Prostate gland (tissue), 2 donors: ENCODE measurements around the gene TRIM14. TPM values are rescaled to one million over a fixed set of nuclear protein-coding genes. Genes with fewer than 3 reads are reported as not detected.

Experiments used
- DNase-seq: peaks from one replicate; pipeline ENCODE4 v3.0.0-alpha.2; 2019; ENCODE audit warnings: low spot score
- H3K27ac ChIP-seq, 2 donors: fragments of 200-600 bp; sonication (generic); 2 replicates each; pipeline ENCODE4 v1.5.1; 2017 to 2019
- H3K27me3 ChIP-seq: fragments of 200-600 bp; sonication (generic); replicated peaks from 2 replicates; pipeline ENCODE4 v1.5.1; 2019; ENCODE audit not compliant: insufficient read depth
- H3K36me3 ChIP-seq, 2 donors: fragments of 200-600 bp; sonication (generic); 1 replicate in 1 of 2; 2 replicates in 1 of 2; pipeline versions ENCODE4 v1.5.1 to v1.8.1; 2017 to 2019
- H3K4me1 ChIP-seq: fragments of 200-600 bp; sonication (generic); replicated peaks from 2 replicates; pipeline ENCODE4 v1.5.1; 2019
- H3K4me3 ChIP-seq, 2 donors: fragments of 200-600 bp; sonication (generic); 2 replicates each; pipeline ENCODE4 v1.5.1; 2017 to 2019
- H3K9me3 ChIP-seq: fragments of 200-600 bp; sonication (generic); 2 replicates; pipeline ENCODE4 v1.5.1; 2017
- CTCF ChIP-seq, 4 experiments: fragments of 200-600 bp in 2 of 4; fragments of 450-650 bp in 2 of 4; sonication (generic) in 2 of 4; IDR thresholded peaks; 1 replicate in 3 of 4; 2 replicates in 1 of 4; pipeline ENCODE4 v1.5.1; 2016 to 2019; ENCODE audit warnings: antibody characterized with exemption in 4 of 4, mild to moderate bottlenecking in 2 of 4, moderate library complexity in 2 of 4
- POLR2A ChIP-seq: fragments of 450-650 bp; IDR thresholded peaks from one replicate; pipeline ENCODE4 v1.6.1; 2016; ENCODE audit warnings: antibody characterized with exemption, mild to moderate bottlenecking
- POLR2AphosphoS5 ChIP-seq: sonication (generic); formaldehyde crosslinking; IDR thresholded peaks from one replicate; pipeline ENCODE4 v1.6.1; 2017; ENCODE audit warnings: antibody characterized with exemption
- WGBS: methylation state at CpG from one replicate; pipeline ENCODE4 v1.1.5; 2018; 5-methylcytosine and 5-hydroxymethylcytosine counted together
- intact Hi-C: fragments of 100-400 bp; cut with DNase I; formaldehyde crosslinking; loops from one replicate; pipeline ENCODE4 v1.14.2; 2022
- total RNA-seq, 2 donors: library from RNA; depleted of rRNA; stranded (reverse); fragments of >200 nt; gene quantifications; one replicate each; pipeline ENCODE4 v1.1.0, GENCODE V29; 2016

The TRIM14 gene
- total RNA-seq, 2 donors from 2014 or later, result 23.4 to 24.3 TPM

DNA sequence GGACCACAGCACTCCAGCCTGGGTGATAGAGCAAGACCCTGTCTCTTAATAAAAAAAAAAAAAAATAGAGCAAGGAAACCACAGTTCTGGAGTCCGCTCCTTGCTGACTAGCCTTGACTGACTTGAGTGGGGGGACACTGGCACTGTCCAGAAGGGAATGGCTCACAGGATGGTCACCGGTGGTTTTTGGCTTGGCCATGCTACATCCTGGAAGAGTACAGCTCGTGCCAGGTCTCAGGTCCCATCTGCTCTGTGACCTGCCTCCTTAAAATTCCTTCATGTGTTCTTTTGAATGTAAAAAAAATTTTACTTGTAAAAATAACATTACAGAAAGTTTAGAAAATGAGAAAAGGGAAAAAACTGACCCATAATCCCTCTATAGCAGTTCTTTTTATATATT, 56.9 kb downstream of the TRIM14 start:
- H3K36me3 ChIP-seq, result no peaks in the 10 kb centered on the region
- H3K4me3 ChIP-seq, result no peak overlapping the region
- H3K4me1 ChIP-seq, result no peaks in the 10 kb centered on the region
- DNase-seq, result no peak
- H3K27ac ChIP-seq, result peak overlapping the region; percentile 69 to 97
- WGBS, result 76% methylated on average over 3 of the region's 3 CpGs
- intact Hi-C loops, result no loop called here
- TF ChIP-seq CTCF (IDR thresholded peaks at IDR 0.05) (no peak), POLR2A (no peak), POLR2AphosphoS5 (no peak)
- H3K9me3 ChIP-seq, result no peaks in the 10 kb centered on the region
- H3K27me3 ChIP-seq, result no peaks in the 10 kb centered on the region

GRCh38 chr9:98057138-98057799, 61.8 kb downstream of the TRIM14 start:
- no peak for DNase-seq
- peak overlapping the region; percentile 97 for H3K27ac ChIP-seq
- 3% methylated on average over 14 of the region's 14 CpGs for WGBS
- no peaks in the 10 kb centered on the region for H3K9me3 ChIP-seq
- no peaks in the 10 kb centered on the region for H3K27me3 ChIP-seq
- intact Hi-C loops, result loop anchor here (5.0 kb wide), 2 partner anchors 135 to 200 kb away; partner anchors contain the start of genes TBC1D2 and TRMO
- H3K4me1 ChIP-seq, result no peaks in the 10 kb centered on the region
- no peaks in the 10 kb centered on the region for H3K36me3 ChIP-seq
- H3K4me3 ChIP-seq, result peak overlapping the region; percentile 88 to 94
- TF ChIP-seq POLR2AphosphoS5, result no peak
- no peak for TF ChIP-seq CTCF (IDR thresholded peaks at IDR 0.05)
- TF ChIP-seq POLR2A, result no peak

GRCh38 chr9:98056269-98057137, 62.5 kb downstream of the TRIM14 start, which contains the start of gene NANS:
Gene NANS (plus strand): TSS chr9:98056732. CDS start chr9:98056809, 77 bp downstream.
- intact Hi-C loops, result loop anchor here (5.0 kb wide), 2 partner anchors 134 to 201 kb away; partner anchors contain the start of genes TBC1D2 and TRMO
- under 1% methylated on average over 72 of the region's 80 CpGs for WGBS
- peak within 1 kb of the TSS; percentile 97 for H3K27ac ChIP-seq

GRCh38 chr9:98054376-98054951, 64.6 kb downstream of the TRIM14 start:
- no peak overlapping the region for H3K4me3 ChIP-seq
- intact Hi-C loops, result no loop called here
- no peak overlapping the region for H3K27ac ChIP-seq
- no peaks in the 10 kb centered on the region for H3K36me3 ChIP-seq
- no peaks in the 10 kb centered on the region for H3K9me3 ChIP-seq
- H3K27me3 ChIP-seq, result no peaks in the 10 kb centered on the region
- no peak for DNase-seq
- TF ChIP-seq POLR2AphosphoS5 (no peak), POLR2A (no peak), CTCF (IDR thresholded peaks at IDR 0.05) (no peak)
- 91% methylated on average over 7 of the region's 7 CpGs for WGBS
- no peaks in the 10 kb centered on the region for H3K4me1 ChIP-seq

More at GRCh38 chr9:98056269-98057137, 62.5 kb downstream of the TRIM14 start, which contains the start of gene NANS:
- Histone ChIP-seq H3K9me3 (no peaks in the 10 kb centered on the region), H3K4me3 (peak within 1 kb of the TSS; percentile 88 to 94), H3K27me3 (no peaks in the 10 kb centered on the region), H3K4me1 (no peaks in the 10 kb centered on the region), H3K36me3 (no peaks in the 10 kb centered on the region)
- TF ChIP-seq POLR2A (peak; percentile 99), CTCF (IDR thresholded peaks at IDR 0.05) (peak in 1 of 4 experiments; percentile 3), POLR2AphosphoS5 (peak; percentile 95)
- DNase-seq, result peak; percentile 95
